ENCODE measurements around the gene FBN2.

DNA sequence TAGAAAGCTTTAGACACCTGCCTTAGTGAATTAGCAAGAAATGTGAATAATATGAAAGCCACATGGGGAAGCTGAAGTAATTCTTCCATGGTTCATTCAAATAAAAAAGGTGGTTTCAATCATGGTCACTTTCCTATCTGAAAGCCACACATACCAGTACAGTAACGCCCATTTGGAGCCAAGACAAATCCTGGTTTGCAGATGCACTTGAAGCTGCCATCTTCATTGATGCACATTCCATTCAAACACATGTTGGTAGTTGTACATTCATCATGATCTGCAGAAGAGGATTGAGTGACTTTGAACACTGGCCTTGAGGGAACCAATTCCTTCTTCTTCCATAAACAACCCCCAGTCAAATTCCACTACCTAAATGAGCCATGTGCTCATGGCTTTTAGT lies 161.5 kb downstream of the FBN2 start:
- TF ChIP-seq GATA2 (IDR thresholded peaks at IDR 0.05; ENCODE audit: low read depth, low read length) (no peak), GATA3 (IDR thresholded peaks at IDR 0.05; ENCODE audit: low read depth, low read length) (no peak)

Measured in SH-SY5Y (cell line).